ENCODE results near the gene C22orf23. TPM values are rescaled to one million over a fixed set of nuclear protein-coding genes. Genes with fewer than 3 reads are reported as not detected.

C22orf23 gene
- total RNA-seq, 4 donors from 2014 or later, result not detected

- Histone ChIP-seq H3K36me3 (no peaks in the 10 kb centered on the region), H3K9me3 (no peaks in the 10 kb centered on the region), H3K27ac (peak overlapping the region; percentile 88), H3K27me3 (no peaks in the 10 kb centered on the region), H3K4me3 (peak overlapping the region; percentile 66), H3K4me1 (peaks cover 62% of the 10 kb centered on the region)
- TF ChIP-seq EP300 (IDR thresholded peaks at IDR 0.05), result no peak
- peak in 1 of 2 donors; percentile 32 for TF ChIP-seq POLR2A (IDR thresholded peaks at IDR 0.05)
- WGBS, result 0% methylated on average over 4 of the region's 75 CpGs
- DNase-seq (ENCODE audit: low spot score in 2 of 2), result no peak
Observed at GRCh38 chr22:37906364-37907008, 46.9 kb downstream of the C22orf23 start.

- Histone ChIP-seq H3K27me3 (no peaks in the 10 kb centered on the region), H3K4me1 (peaks cover 62% of the 10 kb centered on the region), H3K9me3 (no peaks in the 10 kb centered on the region), H3K36me3 (no peaks in the 10 kb centered on the region), H3K27ac (peak within 1 kb of the TSS; percentile 88), H3K4me3 (peak within 1 kb of the TSS; percentile 66)
- DNase-seq (ENCODE audit: low spot score in 2 of 2), result no peak
- 9% methylated on average over 38 of the region's 90 CpGs for WGBS
- TF ChIP-seq POLR2A (IDR thresholded peaks at IDR 0.05) (no peak), CTCF (IDR thresholded peaks at IDR 0.05) (peak in 1 of 2 donors; percentile 20)
Observed at GRCh38 chr22:37905534-37906363, 47.7 kb downstream of the C22orf23 start, which contains the start of gene MICALL1. Gene MICALL1, plus strand, starts transcription at chr22:37906297. Its CDS starts 126 bp downstream, at chr22:37906423.

- 53% methylated on average over 9 of the region's 10 CpGs for WGBS
- peaks cover 53% of the 10 kb centered on the region for H3K4me1 ChIP-seq
- no peaks in the 10 kb centered on the region for H3K9me3 ChIP-seq
- H3K36me3 ChIP-seq, result no peaks in the 10 kb centered on the region
- H3K27me3 ChIP-seq, result no peaks in the 10 kb centered on the region
- H3K4me3 ChIP-seq, result peak overlapping the region; percentile 66
- DNase-seq (ENCODE audit: low spot score in 2 of 2), result no peak
- H3K27ac ChIP-seq, result peak overlapping the region; percentile 88
- no peak for TF ChIP-seq POLR2AphosphoS5 (IDR thresholded peaks at IDR 0.05)
Observed at GRCh38 chr22:37904572-37905533, 48.5 kb downstream of the C22orf23 start.

GRCh38 chr22:37898441-37899181 is 54.8 kb downstream of the C22orf23 start:
- H3K9me3 ChIP-seq, result no peaks in the 10 kb centered on the region
- DNase-seq (ENCODE audit: low spot score in 2 of 2), result no peak
- no peak overlapping the region for H3K4me3 ChIP-seq
- H3K36me3 ChIP-seq, result no peaks in the 10 kb centered on the region
- TF ChIP-seq CTCF (IDR thresholded peaks at IDR 0.05) (no peak), POLR2A (IDR thresholded peaks at IDR 0.05) (no peak), POLR2AphosphoS5 (IDR thresholded peaks at IDR 0.05) (peak in 1 of 3 donors; percentile 16), EP300 (IDR thresholded peaks at IDR 0.05) (no peak)
- 43% methylated on average over 9 of the region's 9 CpGs for WGBS
- H3K27ac ChIP-seq, result peak overlapping the region; percentile 82
- H3K27me3 ChIP-seq, result no peaks in the 10 kb centered on the region
- H3K4me1 ChIP-seq, result peaks cover 68% of the 10 kb centered on the region

- H3K4me1 ChIP-seq, result peaks cover 76% of the 10 kb centered on the region
- no peak for DNase-seq (ENCODE audit: low spot score in 2 of 2)
- no peaks in the 10 kb centered on the region for H3K27me3 ChIP-seq
- H3K27ac ChIP-seq, result peak overlapping the region; percentile 82
- H3K9me3 ChIP-seq, result no peaks in the 10 kb centered on the region
- TF ChIP-seq POLR2A (IDR thresholded peaks at IDR 0.05), result no peak
- TF ChIP-seq EP300 (IDR thresholded peaks at IDR 0.05), result no peak
- H3K36me3 ChIP-seq, result no peaks in the 10 kb centered on the region
- 70% methylated on average over 2 of the region's 2 CpGs for WGBS
- no peak overlapping the region for H3K4me3 ChIP-seq
Observed at GRCh38 chr22:37897807-37898206, 55.6 kb downstream of the C22orf23 start.

- Histone ChIP-seq H3K27ac (peak overlapping the region; percentile 82), H3K27me3 (no peaks in the 10 kb centered on the region), H3K36me3 (no peaks in the 10 kb centered on the region), H3K4me1 (peaks cover 85% of the 10 kb centered on the region), H3K9me3 (no peaks in the 10 kb centered on the region), H3K4me3 (no peak overlapping the region)
- DNase-seq (ENCODE audit: low spot score in 2 of 2), result no peak
- TF ChIP-seq CTCF (IDR thresholded peaks at IDR 0.05), result no peak
- no peak for TF ChIP-seq EP300 (IDR thresholded peaks at IDR 0.05)
- TF ChIP-seq POLR2AphosphoS5 (IDR thresholded peaks at IDR 0.05), result no peak
- no peak for TF ChIP-seq POLR2A (IDR thresholded peaks at IDR 0.05)
- WGBS, result 71% methylated on average over 3 of the region's 3 CpGs
Observed at GRCh38 chr22:37896939-37897338, 56.5 kb downstream of the C22orf23 start.

All from suprapubic skin (tissue), 4 donors.